ENCODE measurements around the gene ZNF777. TPM values are rescaled to one million over a fixed set of nuclear protein-coding genes. Genes with fewer than 3 reads are reported as not detected.
A peak's percentile ranks its signal among the peaks of the same experiment; 100 is the strongest.

Gene ZNF777
- total and polyA plus RNA-seq, 2 experiments from 2014 or later, result 5.6 to 14.8 TPM

DNA sequence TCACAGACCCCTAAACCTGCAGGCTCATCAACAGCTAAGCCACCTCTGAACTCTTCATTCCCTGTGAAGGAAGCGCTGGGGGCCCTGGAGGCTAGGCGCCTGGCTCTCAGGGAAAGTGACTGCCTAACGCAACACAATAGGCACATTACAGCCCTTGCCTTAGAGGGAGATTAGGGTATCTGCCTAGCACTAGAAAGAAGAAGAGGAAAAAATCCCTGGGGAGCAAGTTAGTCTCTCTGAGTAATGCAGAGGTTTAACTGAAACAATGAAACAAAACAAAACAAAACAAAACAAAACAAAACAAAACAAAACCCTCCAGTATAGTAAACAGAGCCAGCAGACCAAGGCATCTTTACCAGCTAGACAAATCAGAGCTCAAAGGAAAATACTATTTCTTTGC is 2.6 kb downstream of the ZNF777 start:
- Histone ChIP-seq H3K4me3 (no peak overlapping the region), H3K36me3 (replicated peaks; ENCODE audit: insufficient read depth, low read depth) (no peaks in the 10 kb centered on the region), H4K20me1 (ENCODE audit: insufficient read depth, poor library complexity, severe bottlenecking) (peaks cover 6% of the 10 kb centered on the region), H3K4me2 (peak overlapping the region; percentile 84), H3K4me1 (ENCODE audit: insufficient read depth) (peaks cover 10% of the 10 kb centered on the region), H3K27ac (no peak overlapping the region), H3K9me3 (ENCODE audit: low read depth) (no peaks in the 10 kb centered on the region), H3K9me2 (replicated peaks; ENCODE audit: insufficient read depth) (no peaks in the 10 kb centered on the region), H2AFZ (no peak overlapping the region), H3K27me3 (no peaks in the 10 kb centered on the region), H3K79me2 (peaks cover 35% of the 10 kb centered on the region)
- WGBS (ENCODE audit: low lambda C conversion rate, missing lambda C conversion rate), result 87% methylated on average over 3 of the region's 3 CpGs
- no peak for DNase-seq (ENCODE audit: low spot score)
- TF ChIP-seq EZH2phosphoT487 (IDR thresholded peaks at IDR 0.05; ENCODE audit: low read depth, severe bottlenecking, unreplicated experiment) (no peak), EZH2 (IDR thresholded peaks at IDR 0.05; ENCODE audit: borderline replicate concordance) (no peak)
- TF ChIP-seq, protein P1, sequence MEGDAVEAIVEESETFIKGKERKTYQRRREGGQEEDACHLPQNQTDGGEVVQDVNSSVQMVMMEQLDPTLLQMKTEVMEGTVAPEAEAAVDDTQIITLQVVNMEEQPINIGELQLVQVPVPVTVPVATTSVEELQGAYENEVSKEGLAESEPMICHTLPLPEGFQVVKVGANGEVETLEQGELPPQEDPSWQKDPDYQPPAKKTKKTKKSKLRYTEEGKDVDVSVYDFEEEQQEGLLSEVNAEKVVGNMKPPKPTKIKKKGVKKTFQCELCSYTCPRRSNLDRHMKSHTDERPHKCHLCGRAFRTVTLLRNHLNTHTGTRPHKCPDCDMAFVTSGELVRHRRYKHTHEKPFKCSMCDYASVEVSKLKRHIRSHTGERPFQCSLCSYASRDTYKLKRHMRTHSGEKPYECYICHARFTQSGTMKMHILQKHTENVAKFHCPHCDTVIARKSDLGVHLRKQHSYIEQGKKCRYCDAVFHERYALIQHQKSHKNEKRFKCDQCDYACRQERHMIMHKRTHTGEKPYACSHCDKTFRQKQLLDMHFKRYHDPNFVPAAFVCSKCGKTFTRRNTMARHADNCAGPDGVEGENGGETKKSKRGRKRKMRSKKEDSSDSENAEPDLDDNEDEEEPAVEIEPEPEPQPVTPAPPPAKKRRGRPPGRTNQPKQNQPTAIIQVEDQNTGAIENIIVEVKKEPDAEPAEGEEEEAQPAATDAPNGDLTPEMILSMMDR (IDR thresholded peaks at IDR 0.05; ENCODE audit: poor library complexity), result no peak

DNA sequence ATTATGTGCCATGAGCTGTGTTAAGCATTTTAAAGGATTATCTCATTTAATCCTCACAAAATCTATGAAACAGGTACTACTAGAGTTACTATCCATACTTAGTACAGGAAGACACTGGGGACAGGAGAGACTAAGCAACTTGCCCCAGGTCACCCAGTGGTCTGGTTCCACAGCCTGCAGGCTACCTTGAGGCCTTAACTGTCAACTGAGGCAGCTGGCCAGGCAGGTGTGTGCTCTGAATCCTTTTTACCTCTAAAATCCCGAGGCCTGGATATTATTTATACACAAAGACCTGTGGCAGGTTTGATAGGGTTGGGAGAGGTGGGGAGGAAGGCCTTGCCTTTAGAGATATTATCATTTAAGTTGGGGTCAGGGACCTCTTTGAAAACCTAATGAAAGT is 3.1 kb downstream of the ZNF777 start:
- Histone ChIP-seq H3K4me3 (no peak overlapping the region), H3K4me2 (no peak overlapping the region), H3K79me2 (peaks cover 35% of the 10 kb centered on the region), H3K27me3 (no peaks in the 10 kb centered on the region), H3K27ac (no peak overlapping the region), H3K9me3 (ENCODE audit: low read depth) (no peaks in the 10 kb centered on the region), H4K20me1 (ENCODE audit: insufficient read depth, poor library complexity, severe bottlenecking) (peaks cover 6% of the 10 kb centered on the region), H2AFZ (no peak overlapping the region), H3K4me1 (ENCODE audit: insufficient read depth) (peaks cover 10% of the 10 kb centered on the region), H3K9me2 (replicated peaks; ENCODE audit: insufficient read depth) (no peaks in the 10 kb centered on the region), H3K36me3 (replicated peaks; ENCODE audit: insufficient read depth, low read depth) (no peaks in the 10 kb centered on the region)
- 90% methylated on average over 1 of the region's 1 CpG for WGBS (ENCODE audit: low lambda C conversion rate, missing lambda C conversion rate)
- DNase-seq (ENCODE audit: low spot score), result no peak
- TF ChIP-seq EZH2 (IDR thresholded peaks at IDR 0.05; ENCODE audit: borderline replicate concordance) (no peak), EZH2phosphoT487 (IDR thresholded peaks at IDR 0.05; ENCODE audit: low read depth, severe bottlenecking, unreplicated experiment) (no peak)
- TF ChIP-seq, protein P1 (IDR thresholded peaks at IDR 0.05; ENCODE audit: poor library complexity), result no peak

DNA sequence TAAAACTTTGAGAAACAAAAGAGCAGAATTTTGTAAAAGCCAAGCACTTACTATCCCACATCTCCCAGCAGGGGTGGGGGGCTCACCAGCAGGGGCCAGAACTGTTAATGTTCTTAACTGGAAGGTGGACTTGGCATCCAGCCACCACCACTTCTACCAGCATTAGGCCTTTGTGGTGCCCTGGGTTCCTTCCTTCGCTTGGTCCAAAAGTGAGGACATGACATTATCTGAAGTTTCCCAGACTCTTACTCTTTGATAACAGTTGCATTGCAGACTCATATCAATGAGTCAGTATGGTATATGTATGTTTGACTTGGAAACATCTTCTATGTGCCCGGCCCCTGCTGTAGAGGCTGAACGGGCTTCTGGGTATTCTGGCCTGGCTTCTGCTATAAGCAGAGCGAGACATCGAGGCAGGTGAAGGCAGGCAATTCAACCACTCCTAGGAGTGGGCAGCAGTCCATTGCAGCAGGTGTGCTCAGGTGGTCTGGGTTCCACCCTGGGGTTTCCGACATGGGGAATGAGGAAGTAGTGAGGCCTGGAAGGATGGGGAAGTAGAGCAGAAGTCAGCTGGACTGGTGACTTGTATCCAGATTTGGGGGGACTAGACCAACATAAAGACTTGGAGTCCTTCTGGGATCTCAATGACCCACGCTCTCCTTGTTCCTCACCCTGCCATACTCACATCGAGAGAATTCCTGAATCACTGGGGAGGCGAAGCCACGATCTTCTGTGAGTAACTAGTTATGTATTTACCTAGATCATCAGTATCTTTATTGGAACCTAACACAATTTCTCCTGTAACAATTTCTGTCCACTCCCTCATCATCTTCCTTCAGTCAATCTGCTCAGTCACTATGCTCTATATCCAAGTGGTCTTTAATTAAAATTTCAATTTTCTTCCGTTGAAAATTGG is 4.1 kb downstream of the ZNF777 start:
- H3K36me3 ChIP-seq (replicated peaks; ENCODE audit: insufficient read depth, low read depth), result no peaks in the 10 kb centered on the region
- no peaks in the 10 kb centered on the region for H3K9me2 ChIP-seq (replicated peaks; ENCODE audit: insufficient read depth)
- no peak for TF ChIP-seq EZH2 (IDR thresholded peaks at IDR 0.05; ENCODE audit: borderline replicate concordance)
- no peak for TF ChIP-seq EZH2phosphoT487 (IDR thresholded peaks at IDR 0.05; ENCODE audit: low read depth, severe bottlenecking, unreplicated experiment)
- TF ChIP-seq, protein P1 (IDR thresholded peaks at IDR 0.05; ENCODE audit: poor library complexity), result no peak
- no peak overlapping the region for H3K4me3 ChIP-seq
- H2AFZ ChIP-seq, result no peak overlapping the region
- H3K4me1 ChIP-seq (ENCODE audit: insufficient read depth), result peaks cover 10% of the 10 kb centered on the region
- peaks cover 6% of the 10 kb centered on the region for H4K20me1 ChIP-seq (ENCODE audit: insufficient read depth, poor library complexity, severe bottlenecking)
- no peaks in the 10 kb centered on the region for H3K9me3 ChIP-seq (ENCODE audit: low read depth)
- 96% methylated on average over 11 of the region's 11 CpGs for WGBS (ENCODE audit: low lambda C conversion rate, missing lambda C conversion rate)
- no peak for DNase-seq (ENCODE audit: low spot score)
- H3K27me3 ChIP-seq, result no peaks in the 10 kb centered on the region
- no peak overlapping the region for H3K4me2 ChIP-seq
- no peak overlapping the region for H3K27ac ChIP-seq
- H3K79me2 ChIP-seq, result peaks cover 35% of the 10 kb centered on the region
